Measurements from ENCODE around the gene ATL1.

The ATL1 gene

GRCh38 chr14:50577982-50578381, 18.0 kb downstream of the ATL1 start:
- Histone ChIP-seq H3K9me3 (ENCODE audit: control insufficient read depth, insufficient read depth, low read depth, low read length) (no peaks in the 10 kb centered on the region), H3K4me3 (ENCODE audit: low read depth, low read length) (no peak overlapping the region), H3K4me1 (ENCODE audit: control insufficient read depth, insufficient read depth, low read length) (0 out of 2 replicates have a peak, but pooled peaks cover 8% of the 10 kb centered on the region), H3K27ac (ENCODE audit: extremely low read depth, low read depth, low read length) (no peak overlapping the region), H3K36me3 (ENCODE audit: control insufficient read depth in 2 of 2, insufficient read depth in 1 of 2, low read length in 2 of 2) (no peaks in the 10 kb centered on the region)
- ChIA-PET CTCF (no interaction called here), POLR2A (no interaction called here)
- TF ChIP-seq ZNF585B (tag by site-specific recombination; IDR thresholded peaks at IDR 0.05) (no peak), ZFP3 (tag by site-specific recombination; IDR thresholded peaks at IDR 0.05; ENCODE audit: low read depth) (no peak), ZNF302 (tag by site-specific recombination; IDR thresholded peaks at IDR 0.05; ENCODE audit: low read depth) (no peak), KLF17 (tag by site-specific recombination; IDR thresholded peaks at IDR 0.05) (no peak), ZNF223 (tag by site-specific recombination; IDR thresholded peaks at IDR 0.05) (no peak), ZNF248 (tag by site-specific recombination; IDR thresholded peaks at IDR 0.05) (no peak), TSHZ1 (tag by site-specific recombination; IDR thresholded peaks at IDR 0.05; ENCODE audit: borderline replicate concordance) (no peak), ZNF138 (tag by site-specific recombination; IDR thresholded peaks at IDR 0.05; ENCODE audit: borderline replicate concordance) (no peak), TRIM28 (IDR thresholded peaks at IDR 0.05; ENCODE audit: borderline replicate concordance, low read length) (no peak), ZNF140 (tag by site-specific recombination; IDR thresholded peaks at IDR 0.05) (no peak), ZNF704 (tag by site-specific recombination; IDR thresholded peaks at IDR 0.05) (no peak), ZNF148 (tag by site-specific recombination; IDR thresholded peaks at IDR 0.05; ENCODE audit: borderline replicate concordance) (no peak), GFI1B (tag by site-specific recombination; IDR thresholded peaks at IDR 0.05) (no peak), ZNF19 (tag by site-specific recombination; IDR thresholded peaks at IDR 0.05; ENCODE audit: low read depth) (no peak), CTCF (tag by site-specific recombination; IDR thresholded peaks at IDR 0.05) (no peak)

GRCh38 chr14:50578433-50578832, 18.5 kb downstream of the ATL1 start:
- ChIA-PET CTCF (no interaction called here), POLR2A (no interaction called here)
- Histone ChIP-seq H3K27ac (ENCODE audit: extremely low read depth, low read depth, low read length) (no peak overlapping the region), H3K4me3 (ENCODE audit: low read depth, low read length) (no peak overlapping the region), H3K4me1 (ENCODE audit: control insufficient read depth, insufficient read depth, low read length) (0 out of 2 replicates have a peak, but pooled peaks cover 8% of the 10 kb centered on the region), H3K9me3 (ENCODE audit: control insufficient read depth, insufficient read depth, low read depth, low read length) (no peaks in the 10 kb centered on the region), H3K36me3 (ENCODE audit: control insufficient read depth in 2 of 2, insufficient read depth in 1 of 2, low read length in 2 of 2) (no peaks in the 10 kb centered on the region)
- TF ChIP-seq ZNF366 (tag by site-specific recombination; conservative IDR thresholded peaks at IDR 0.05) (no peak), ZNF140 (tag by site-specific recombination; IDR thresholded peaks at IDR 0.05) (no peak), ZNF558 (tag by site-specific recombination; IDR thresholded peaks at IDR 0.05) (no peak), ZNF777 (tag by site-specific recombination; IDR thresholded peaks at IDR 0.05; ENCODE audit: borderline replicate concordance) (no peak), ZNF677 (tag by site-specific recombination; IDR thresholded peaks at IDR 0.05) (no peak), RBAK (tag by site-specific recombination; IDR thresholded peaks at IDR 0.05) (no peak), PRDM10 (tag by site-specific recombination; IDR thresholded peaks at IDR 0.05) (no peak), ZNF394 (tag by site-specific recombination; IDR thresholded peaks at IDR 0.05; ENCODE audit: borderline replicate concordance) (no peak)

All from HEK293 (cell line).